ENCODE measurements around the gene HES4.

The HES4 gene

GRCh38 chr1:965526-966134, 34.3 kb downstream of the HES4 start:
- DNase-seq = no peak

- no peak for DNase-seq
Measured at GRCh38 chr1:964691-965525, 35.0 kb downstream of the HES4 start.

GRCh38 chr1:963746-964525, 36.0 kb downstream of the HES4 start:
- DNase-seq = no peak

- DNase-seq = no peak
Measured at GRCh38 chr1:963301-963651, 36.6 kb downstream of the HES4 start.

GRCh38 chr1:962381-963300, 37.3 kb downstream of the HES4 start:
- DNase-seq = no peak

GRCh38 chr1:961132-961669, 38.7 kb downstream of the HES4 start:
- no peak for DNase-seq

- DNase-seq = peak; percentile 76
Measured at GRCh38 chr1:960363-961131, 39.4 kb downstream of the HES4 start, which contains the start of gene KLHL17. KLHL17 (plus strand) TSS chr1:960584; CDS start chr1:960694, 110 bp downstream.

- no peak for DNase-seq
Measured at GRCh38 chr1:959731-960362, 40.0 kb downstream of the HES4 start.

GRCh38 chr1:958823-959730, 40.8 kb downstream of the HES4 start, which contains the start of gene NOC2L:
NOC2L (minus strand) TSS chr1:959256; CDS start chr1:959240, 16 bp downstream.
- peak; percentile 98 for DNase-seq

GRCh38 chr1:956636-957035, 43.3 kb downstream of the HES4 start:
- DNase-seq = no peak

- DNase-seq = no peak
Measured at GRCh38 chr1:955474-955873, 44.4 kb downstream of the HES4 start.

- no peak for DNase-seq
Measured at GRCh38 chr1:954927-955326, 45.0 kb downstream of the HES4 start.

- no peak for DNase-seq
Measured at GRCh38 chr1:953524-954320, 46.2 kb downstream of the HES4 start.

- no peak for DNase-seq
Measured at GRCh38 chr1:952603-953002, 47.3 kb downstream of the HES4 start.

GRCh38 chr1:952201-952600, 47.7 kb downstream of the HES4 start:
- DNase-seq = no peak

- DNase-seq = no peak
Measured at GRCh38 chr1:951364-951763, 48.5 kb downstream of the HES4 start.

- DNase-seq = no peak
Measured at GRCh38 chr1:950881-951280, 49.0 kb downstream of the HES4 start.

- DNase-seq = no peak
Measured at GRCh38 chr1:950268-950667, 49.6 kb downstream of the HES4 start.

All from femur (tissue), 1 donor.